K562 (cell line): Measurements from ENCODE around the gene WNT16. TPM values are rescaled to one million over a fixed set of nuclear protein-coding genes. Genes with fewer than 3 reads are reported as not detected.
A peak's percentile ranks its signal among the peaks of the same experiment; 100 is the strongest.

ENCODE experiments used
- ATF1 ChIP-seq, 2 experiments: fragments of 450-650 bp in 1 of 2; IDR thresholded peaks; 2 replicates each; pipeline ENCODE4 v1.6.1; 2016; ENCODE audit warnings: missing compliant biosample characterization in 1 of 2, missing genetic modification characterization in 1 of 2
- CTCF ChIP-seq, 3 experiments: IDR thresholded peaks in 2 of 3; conservative IDR thresholded peaks in 1 of 3; 2 replicates each; pipeline ENCODE4 v1.5.1; 2011 to 2012; ENCODE audit warnings: low read length in 3 of 3, mild to moderate bottlenecking in 3 of 3, control low read depth in 2 of 3, improper control_type of control experiment in 1 of 3, inconsistent platforms in 1 of 3, low read depth in 1 of 3, mixed read lengths in 1 of 3, moderate library complexity in 1 of 3; ENCODE audit not compliant: insufficient read depth in 2 of 3
- GABPB2 ChIP-seq: fragments of 250-450 bp; sonication (Bioruptor Pico); conservative IDR thresholded peaks from 2 replicates; pipeline ENCODE4 v1.5.1; 2021; ENCODE audit warnings: mild to moderate bottlenecking
- HDAC8 ChIP-seq: fragments of 450-650 bp; IDR thresholded peaks from 2 replicates; pipeline ENCODE4 v1.6.1; 2016; ENCODE audit warnings: mild to moderate bottlenecking, missing genetic modification characterization, moderate library complexity, missing compliant biosample characterization
- KAT8 ChIP-seq: fragments of 450-650 bp; IDR thresholded peaks from 2 replicates; pipeline ENCODE4 v1.6.1; 2016; ENCODE audit warnings: low read depth, mild to moderate bottlenecking
- KDM1A ChIP-seq, 2 experiments: fragments of 450-650 bp; IDR thresholded peaks; 2 replicates each; pipeline ENCODE4 v1.6.1; 2016; ENCODE audit warnings: mild to moderate bottlenecking in 2 of 2
- MEF2D ChIP-seq: conservative IDR thresholded peaks from 2 replicates; pipeline ENCODE4 v1.6.1; 2016; ENCODE audit warnings: low read depth, missing genetic modification characterization, missing compliant biosample characterization
- RCOR1 ChIP-seq, 2 experiments: IDR thresholded peaks; 2 replicates each; pipeline ENCODE4 v1.6.1; 2012; ENCODE audit warnings: low read depth in 2 of 2, low read length in 2 of 2, borderline replicate concordance in 1 of 2, improper control_type of control experiment in 1 of 2
- REST ChIP-seq, 2 experiments: fragments of 450-650 bp; formaldehyde crosslinking in 1 of 2; IDR thresholded peaks; 2 replicates each; pipeline versions ENCODE4 v1.4.0 to v1.6.1; 2014 to 2020; ENCODE audit warnings: mild to moderate bottlenecking in 2 of 2, borderline replicate concordance in 1 of 2, low read depth in 1 of 2
- TAF1 ChIP-seq: IDR thresholded peaks from 2 replicates; pipeline ENCODE4 v1.6.1; 2011; ENCODE audit warnings: mild to moderate bottlenecking, low read length, moderate library complexity; ENCODE audit not compliant: insufficient read depth, control insufficient read depth, severe bottlenecking; ENCODE audit errors: extremely low read depth
- ZBED1 ChIP-seq: IDR thresholded peaks from 2 replicates; pipeline ENCODE4 v1.6.1; 2014
- ZNF12 ChIP-seq: sonication (generic); formaldehyde crosslinking; IDR thresholded peaks from 2 replicates; pipeline ENCODE4 v1.4.0; 2020; ENCODE audit warnings: mild to moderate bottlenecking, missing genetic modification reagents
- ZNF253 ChIP-seq: fragments of 250-450 bp; sonication (Bioruptor Pico); conservative IDR thresholded peaks from 2 replicates; pipeline ENCODE4 v1.6.1; 2021; ENCODE audit warnings: mild to moderate bottlenecking
- ZNF445 ChIP-seq: fragments of 250-450 bp; sonication (Bioruptor Pico); IDR thresholded peaks from 2 replicates; pipeline ENCODE4 v1.4.0; 2020; ENCODE audit warnings: low read depth, mild to moderate bottlenecking, moderate library complexity
- ZNF695 ChIP-seq: fragments of 450-650 bp; formaldehyde crosslinking; IDR thresholded peaks from 2 replicates; pipeline ENCODE4 v1.4.0; 2020; ENCODE audit warnings: mild to moderate bottlenecking, moderate library complexity
- polyA plus RNA-seq, 8 experiments: library from polyadenylated mRNA; depleted of rRNA in 4 of 8; stranded (reverse) in 5 of 8; unstranded in 3 of 8; fragments of >200 nt; fragmentation: Nextera tagmentation in 2 of 8; fragmentation: Illumina TruSeq in 1 of 8; extraction: Ambion mirVana in 2 of 8; extraction: Trizol in 1 of 8; gene quantifications; 2 replicates each; pipeline versions ENCODE4 v1.2.1 to v1.2.3, GENCODE V29; 2011 to 2014; ENCODE audit warnings: inconsistent platforms in 1 of 8, missing spikeins in 1 of 8
- total RNA-seq, 7 experiments: library from RNA; depleted of rRNA in 6 of 7; stranded (reverse); fragments of >200 nt in 6 of 7; fragmentation: Illumina TruSeq in 2 of 7; extraction: Trizol in 2 of 7; gene quantifications; 2 replicates each; pipeline versions ENCODE4 v1.2.1 to v1.2.3, GENCODE V29; 2011 to 2021; ENCODE audit warnings: low replicate concordance in 1 of 7

The WNT16 gene
- total and polyA plus RNA-seq, 9 of the 15 experiments (the other 6 are each of a cell fraction or from before 2014, with no cell fraction given): 0.06 to 0.07 TPM; not detected in 7

GRCh38 chr7:121366852-121367431, 38.1 kb downstream of the WNT16 start (continued):
- TF ChIP-seq REST (IDR thresholded peaks at IDR 0.05; ENCODE audit: borderline replicate concordance): peak; percentile 85
- TF ChIP-seq REST (CRISPR knock-in tag; IDR thresholded peaks at IDR 0.05; ENCODE audit: low read depth): no peak
- no peak for TF ChIP-seq ZBED1
- TF ChIP-seq HDAC8 (tag): no peak
- TF ChIP-seq GABPB2 (CRISPR knock-in tag): no peak
- no peak for TF ChIP-seq KAT8
- TF ChIP-seq MEF2D: no peak
- no peak for TF ChIP-seq TAF1
- TF ChIP-seq CTCF (IDR thresholded peaks at IDR 0.05 in 2 of 3, conservative IDR thresholded peaks at IDR 0.05 in 1 of 3; ENCODE audit: insufficient read depth in 2 of 3, low read depth in 1 of 3, low read length in 3 of 3): peak; percentile 64 to 95 (median 74); a peak in 5 of 6 replicates
- no peak for TF ChIP-seq ZNF253 (CRISPR knock-in tag)
- TF ChIP-seq RCOR1 (IDR thresholded peaks at IDR 0.05; ENCODE audit: borderline replicate concordance in 1 of 2, low read depth in 2 of 2, low read length in 2 of 2): no peak
- no peak for TF ChIP-seq ZNF12 (CRISPR knock-in tag)
- no peak for TF ChIP-seq ZNF445
- no peak for TF ChIP-seq ZNF695 (CRISPR knock-in tag)
- TF ChIP-seq ATF1 (CRISPR knock-in tag; IDR thresholded peaks at IDR 0.05): no peak
- 0 out of 2 replicates have a peak, but pooled peaks have one; percentile 40 for TF ChIP-seq ATF1 (tag; IDR thresholded peaks at IDR 0.05)
- TF ChIP-seq KDM1A (IDR thresholded peaks at IDR 0.05): peak; percentile 45 to 60; a peak in 2 of 4 replicates
